ENCODE measurements around the gene HOTAIR.

Gene HOTAIR

GRCh38 chr12:53947743-53948142 is 27.0 kb downstream of the HOTAIR start:
- Histone ChIP-seq H3K9me3 (no peaks in the 10 kb centered on the region), H3K27ac (no peak overlapping the region), H3K4me3 (ENCODE audit: low read depth in 1 of 2, low read length in 1 of 2) (no peak overlapping the region), H3K27me3 (peaks cover 100% of the 10 kb centered on the region), H3K4me1 (ENCODE audit: control insufficient read depth in 1 of 2, insufficient read depth in 1 of 2, low read depth in 1 of 2, low read length in 1 of 2) (no peaks in the 10 kb centered on the region), H3K36me3 (no peaks in the 10 kb centered on the region)
- TF ChIP-seq CTCF (IDR thresholded peaks at IDR 0.05): no peak

- Histone ChIP-seq H3K4me3 (ENCODE audit: low read depth in 1 of 2, low read length in 1 of 2) (no peak overlapping the region), H3K4me1 (ENCODE audit: control insufficient read depth in 1 of 2, insufficient read depth in 1 of 2, low read depth in 1 of 2, low read length in 1 of 2) (no peaks in the 10 kb centered on the region), H3K27me3 (peaks cover 100% of the 10 kb centered on the region), H3K36me3 (no peaks in the 10 kb centered on the region), H3K9me3 (no peaks in the 10 kb centered on the region), H3K27ac (no peak overlapping the region)
- TF ChIP-seq CTCF (IDR thresholded peaks at IDR 0.05): no peak
Observed at GRCh38 chr12:53944907-53945847, 29.6 kb downstream of the HOTAIR start.

GRCh38 chr12:53944209-53944608 is 30.5 kb downstream of the HOTAIR start:
- Histone ChIP-seq H3K9me3 (no peaks in the 10 kb centered on the region), H3K27ac (no peak overlapping the region), H3K4me3 (ENCODE audit: low read depth in 1 of 2, low read length in 1 of 2) (no peak overlapping the region), H3K36me3 (no peaks in the 10 kb centered on the region), H3K27me3 (peaks cover 100% of the 10 kb centered on the region), H3K4me1 (ENCODE audit: control insufficient read depth in 1 of 2, insufficient read depth in 1 of 2, low read depth in 1 of 2, low read length in 1 of 2) (no peaks in the 10 kb centered on the region)
- TF ChIP-seq CTCF (IDR thresholded peaks at IDR 0.05): no peak

- Histone ChIP-seq H3K4me1 (ENCODE audit: control insufficient read depth in 1 of 2, insufficient read depth in 1 of 2, low read depth in 1 of 2, low read length in 1 of 2) (no peaks in the 10 kb centered on the region), H3K27me3 (peaks cover 100% of the 10 kb centered on the region), H3K36me3 (no peaks in the 10 kb centered on the region), H3K9me3 (no peaks in the 10 kb centered on the region), H3K4me3 (ENCODE audit: low read depth in 1 of 2, low read length in 1 of 2) (no peak overlapping the region), H3K27ac (no peak overlapping the region)
- no peak for TF ChIP-seq CTCF (IDR thresholded peaks at IDR 0.05)
Observed at GRCh38 chr12:53942467-53942997, 32.2 kb downstream of the HOTAIR start.

- Histone ChIP-seq H3K4me1 (ENCODE audit: control insufficient read depth in 1 of 2, insufficient read depth in 1 of 2, low read depth in 1 of 2, low read length in 1 of 2) (no peaks in the 10 kb centered on the region), H3K27ac (no peak overlapping the region), H3K27me3 (peaks cover 100% of the 10 kb centered on the region), H3K4me3 (ENCODE audit: low read depth in 1 of 2, low read length in 1 of 2) (no peak overlapping the region), H3K9me3 (no peaks in the 10 kb centered on the region), H3K36me3 (no peaks in the 10 kb centered on the region)
- no peak for TF ChIP-seq CTCF (IDR thresholded peaks at IDR 0.05)
Observed at GRCh38 chr12:53941750-53942149, 33.0 kb downstream of the HOTAIR start.

Data from neutrophil (primary cell).